IMR-90 (cell line): ENCODE results near the gene EEIG2. TPM values are rescaled to one million over a fixed set of nuclear protein-coding genes. Genes with fewer than 3 reads are reported as not detected.

Source experiments
- ATAC-seq: fragments of 200-7000 bp; cut with Tn5 transposase; 2 replicates; pipeline ENCODE4 v1.9.1; 2020; ENCODE audit warnings: low read depth, mild to moderate bottlenecking, moderate library complexity
- BruUV-seq: library from RNA; stranded (reverse); fragments of 400-500 nt; replicated peaks from 2 replicates; lab custom pipeline; 2021; lab: Mats Ljungman, UMichigan
- CTCF ChIA-PET: fragments of 300-600 bp; formaldehyde crosslinking; extraction: SDS; loops from one replicate; lab custom pipeline; 2021; ENCODE audit warnings: antibody characterized with exemption; lab: Yijun Ruan, JAX
- POLR2A ChIA-PET: fragments of 300-600 bp; sonication (Branson Sonifier 250); formaldehyde crosslinking; loops from one replicate; lab custom pipeline; 2022; ENCODE audit warnings: antibody characterized with exemption; ENCODE audit not compliant: unreplicated experiment; lab: Charles Lee
- DNase-seq: peaks from one replicate; pipeline ENCODE4 v3.0.0; 2013
- H2AFZ ChIP-seq: replicated peaks from 2 replicates; pipeline ENCODE3; 2013; ENCODE audit warnings: low read length, mild to moderate bottlenecking; ENCODE audit not compliant: poor library complexity
- H2AK5ac ChIP-seq: 2 replicates; pipeline ENCODE4 v1.6.1; 2013; ENCODE audit warnings: low read depth, low read length, inconsistent platforms
- H2AK9ac ChIP-seq: replicated peaks from 2 replicates; pipeline ENCODE3; 2013; ENCODE audit warnings: mild to moderate bottlenecking, low read depth, low read length, moderate library complexity; ENCODE audit not compliant: poor library complexity
- H2BK120ac ChIP-seq: 2 replicates; pipeline ENCODE4 v1.6.1; 2013; ENCODE audit warnings: low read depth, low read length, inconsistent platforms
- H2BK15ac ChIP-seq: 3 replicates; pipeline ENCODE4 v1.6.1; 2013; ENCODE audit warnings: low read depth, low read length, inconsistent platforms
- H2BK20ac ChIP-seq: 2 replicates; pipeline ENCODE4 v1.6.1; 2013; ENCODE audit warnings: low read depth, mild to moderate bottlenecking, inconsistent platforms, low read length, moderate library complexity
- H2BK5ac ChIP-seq: 2 replicates; pipeline ENCODE4 v1.6.1; 2013; ENCODE audit warnings: mild to moderate bottlenecking, low read depth, low read length, inconsistent platforms; ENCODE audit not compliant: poor library complexity, severe bottlenecking
- H3K14ac ChIP-seq: replicated peaks from 2 replicates; pipeline ENCODE4 v1.6.1; 2013; ENCODE audit warnings: low read depth, low read length, inconsistent platforms
- H3K18ac ChIP-seq: 2 replicates; pipeline ENCODE4 v1.6.1; 2013; ENCODE audit warnings: low read depth, low read length, control low read depth
- H3K23ac ChIP-seq: 2 replicates; pipeline ENCODE4 v1.6.1; 2013; ENCODE audit warnings: low read depth, low read length, inconsistent platforms
- H3K27ac ChIP-seq: 2 replicates; pipeline ENCODE4 v1.5.1; 2013; ENCODE audit warnings: mild to moderate bottlenecking, control low read depth, low read length; ENCODE audit not compliant: insufficient read depth
- H3K27me3 ChIP-seq: 2 replicates; pipeline ENCODE4 v1.6.1; 2013; ENCODE audit warnings: low read length; ENCODE audit not compliant: control insufficient read depth, insufficient read depth
- H3K36me3 ChIP-seq: 2 replicates; pipeline ENCODE4 v1.6.1; 2013; ENCODE audit warnings: low read length, mixed read lengths; ENCODE audit not compliant: control insufficient read depth, insufficient read depth
- H3K4ac ChIP-seq: 2 replicates; pipeline ENCODE4 v1.6.1; 2013; ENCODE audit warnings: low read depth, low read length, inconsistent platforms
- H3K4me1 ChIP-seq: 2 replicates; pipeline ENCODE4 v1.6.1; 2013; ENCODE audit warnings: low read length, mixed read lengths; ENCODE audit not compliant: control insufficient read depth, insufficient read depth
- H3K4me2 ChIP-seq: 2 replicates; pipeline ENCODE4 v1.6.1; 2013; ENCODE audit warnings: low read depth, mild to moderate bottlenecking, control low read depth, low read length, moderate library complexity
- H3K4me3 ChIP-seq: 2 replicates; pipeline ENCODE4 v1.5.1; 2013; ENCODE audit warnings: low read depth, mild to moderate bottlenecking, control low read depth, low read length, moderate library complexity; ENCODE audit not compliant: insufficient read depth
- H3K56ac ChIP-seq: 2 replicates; pipeline ENCODE4 v1.6.1; 2013; ENCODE audit warnings: low read length, inconsistent platforms; ENCODE audit not compliant: insufficient read depth; ENCODE audit errors: extremely low read depth
- H3K79me1 ChIP-seq, 2 experiments: 2 replicates each; pipeline ENCODE4 v1.6.1; 2013; ENCODE audit warnings: low read length in 2 of 2, inconsistent platforms in 1 of 2, low read depth in 1 of 2
- H3K9ac ChIP-seq: 2 replicates; pipeline ENCODE4 v1.6.1; 2013; ENCODE audit warnings: low read depth, low read length, control low read depth
- H3K9me1 ChIP-seq: 2 replicates; pipeline ENCODE4 v1.6.1; 2013; ENCODE audit warnings: low read length, inconsistent platforms; ENCODE audit not compliant: insufficient read depth
- H3K9me3 ChIP-seq: 2 replicates; pipeline ENCODE4 v1.6.1; 2013; ENCODE audit warnings: low read length; ENCODE audit not compliant: control insufficient read depth, insufficient read depth
- H4K20me1 ChIP-seq: 2 replicates; pipeline ENCODE4 v1.6.1; 2013; ENCODE audit warnings: low read length, inconsistent platforms; ENCODE audit not compliant: insufficient read depth
- H4K5ac ChIP-seq: 2 replicates; pipeline ENCODE4 v1.6.1; 2013; ENCODE audit warnings: mild to moderate bottlenecking, low read depth, low read length, control low read depth
- H4K8ac ChIP-seq, 2 experiments: 2 replicates each; pipeline ENCODE4 v1.6.1; 2013; ENCODE audit warnings: low read depth in 2 of 2, low read length in 2 of 2, control low read depth in 1 of 2, inconsistent platforms in 1 of 2
- H4K91ac ChIP-seq: 2 replicates; pipeline ENCODE4 v1.6.1; 2013; ENCODE audit warnings: low read depth, low read length, inconsistent platforms; ENCODE audit not compliant: insufficient read depth
- BHLHE40 ChIP-seq: fragments of 150-350 bp; IDR thresholded peaks from 2 replicates; pipeline ENCODE4 v1.6.1; 2016; ENCODE audit warnings: mild to moderate bottlenecking, low read depth, low read length
- CEBPB ChIP-seq: IDR thresholded peaks from 2 replicates; pipeline ENCODE4 v1.6.1; 2012; ENCODE audit warnings: low read depth, low read length, improper control_type of control experiment
- CHD1 ChIP-seq: IDR thresholded peaks from 2 replicates; pipeline ENCODE4 v1.6.1; 2012; ENCODE audit warnings: low read depth, low read length, improper control_type of control experiment
- ELK1 ChIP-seq: fragments of 150-350 bp; IDR thresholded peaks from 2 replicates; pipeline ENCODE4 v1.6.1; 2016; ENCODE audit warnings: low read depth, mild to moderate bottlenecking, low read length, moderate library complexity, borderline replicate concordance
- FOS ChIP-seq: fragments of 150-350 bp; IDR thresholded peaks from 2 replicates; pipeline ENCODE4 v1.6.1; 2016; ENCODE audit warnings: low read depth, low read length
- MAFK ChIP-seq: IDR thresholded peaks from 2 replicates; pipeline ENCODE4 v1.6.1; 2012; ENCODE audit warnings: low read depth, low read length, improper control_type of control experiment
- MAZ ChIP-seq: IDR thresholded peaks from 2 replicates; pipeline ENCODE4 v1.6.1; 2012; ENCODE audit warnings: low read depth, mild to moderate bottlenecking, low read length, improper control_type of control experiment, moderate library complexity, borderline replicate concordance
- MXI1 ChIP-seq: IDR thresholded peaks from 2 replicates; pipeline ENCODE4 v1.6.1; 2012; ENCODE audit warnings: low read depth, mild to moderate bottlenecking, low read length, moderate library complexity, borderline replicate concordance
- NFE2L2 ChIP-seq: fragments of 150-350 bp; IDR thresholded peaks from 2 replicates; pipeline ENCODE4 v1.6.1; 2016; ENCODE audit warnings: low read depth, mild to moderate bottlenecking, low read length
- POLR2A ChIP-seq: IDR thresholded peaks from 2 replicates; pipeline ENCODE4 v1.6.1; 2012; ENCODE audit warnings: mild to moderate bottlenecking, low read depth, low read length
- RAD21 ChIP-seq: IDR thresholded peaks from 2 replicates; pipeline ENCODE4 v1.6.1; 2012; ENCODE audit warnings: low read length, improper control_type of control experiment
- RFX5 ChIP-seq: IDR thresholded peaks from 2 replicates; pipeline ENCODE4 v1.8.0; 2012; ENCODE audit warnings: low read depth, mild to moderate bottlenecking, low read length, moderate library complexity
- SMC3 ChIP-seq: fragments of 150-350 bp; IDR thresholded peaks from 2 replicates; pipeline ENCODE4 v1.6.1; 2016; ENCODE audit warnings: low read depth, mild to moderate bottlenecking, antibody characterized with exemption, low read length, moderate library complexity
- WGBS, 2 experiments: methylation state at CpG; one replicate each; pipeline versions ENCODE4 v1.1.5 to v1.1.7; 2013; ENCODE audit warnings: missing lambda C conversion rate in 2 of 2; ENCODE audit not compliant: insufficient read length in 1 of 2; ENCODE audit errors: extremely low coverage in 2 of 2; 5-methylcytosine and 5-hydroxymethylcytosine counted together
- dilution Hi-C: fragments of 300-500 bp; cut with HindIII; formaldehyde crosslinking; loops from one replicate; pipeline ENCODE4 v1.14.3; 2018; ENCODE audit warnings: low sequenced_read_pairs; ENCODE audit not compliant: unreplicated experiment
- in situ Hi-C: fragments of 300-500 bp; cut with MboI; formaldehyde crosslinking; loops from 3 replicates; pipeline ENCODE4 v1.14.3; 2019; ENCODE audit warnings: low sequenced_read_pairs, inconsistent platforms, mixed read lengths
- intact Hi-C: fragments of 100-400 bp; cut with micrococcal nuclease; formaldehyde crosslinking; loops from 2 replicates; pipeline ENCODE4 v1.10.0; 2022
- polyA plus RNA-seq, 3 experiments: library from polyadenylated mRNA; depleted of rRNA; stranded (reverse); fragments of >200 nt; gene quantifications; 2 replicates each; pipeline ENCODE4 v1.2.3, GENCODE V29; 2012; ENCODE audit warnings: low replicate concordance in 1 of 3
- total RNA-seq: library from RNA; depleted of rRNA; stranded (reverse); fragments of >200 nt; gene quantifications from 2 replicates; pipeline ENCODE4 v1.2.3, GENCODE V29; 2012
- TF ChIP-seq, protein P1 (sequence below): conservative IDR thresholded peaks from 2 replicates; pipeline ENCODE4 v1.5.1; 2012; ENCODE audit warnings: mild to moderate bottlenecking, low read depth, low read length, improper control_type of control experiment
- TF ChIP-seq, protein P2 (sequence below): fragments of 150-350 bp; IDR thresholded peaks from 2 replicates; pipeline ENCODE4 v1.6.1; 2017; ENCODE audit warnings: mild to moderate bottlenecking, antibody characterized with exemption, low read length, low read depth

Gene EEIG2
- total and polyA plus RNA-seq, 2 of the 4 experiments (the other 2 are of a cell fraction) = 1.7 to 4.8 TPM

DNA sequence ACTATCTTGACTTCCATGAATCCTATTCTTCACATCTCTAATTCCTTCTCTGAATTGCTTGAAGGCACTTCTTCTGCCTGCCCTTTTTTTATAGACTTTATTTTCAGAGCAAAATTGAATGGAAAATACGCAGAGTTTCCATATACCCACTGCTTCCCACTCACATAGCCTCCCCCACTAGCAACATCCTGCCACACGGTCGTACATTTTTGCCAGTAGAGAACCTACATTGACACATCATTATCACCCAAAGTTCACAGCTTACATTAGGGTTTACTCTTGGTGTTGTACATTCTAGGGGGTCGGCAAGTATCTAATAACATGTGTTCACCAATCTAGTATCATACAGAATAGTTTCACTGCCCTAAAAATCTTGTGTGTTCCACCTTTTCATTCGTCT lies 12.3 kb downstream of the EEIG2 start:
- dilution Hi-C loops (no loop called here), in situ Hi-C loops (no loop called here), intact Hi-C loops (no loop called here)
- Histone ChIP-seq H3K36me3 (no peaks in the 10 kb centered on the region), H3K18ac (no peak overlapping the region), H2AK5ac (no peak overlapping the region), H3K9me3 (no peaks in the 10 kb centered on the region), H3K23ac (no peak overlapping the region), H3K4ac (no peak overlapping the region), H3K14ac (no peak overlapping the region), H3K4me3 (no peak overlapping the region), H4K91ac (no peak overlapping the region), H4K8ac (no peak overlapping the region), H3K56ac (no peak overlapping the region), H3K4me1 (no peaks in the 10 kb centered on the region), H2BK15ac (no peak overlapping the region), H3K9ac (no peak overlapping the region), H2BK20ac (no peak overlapping the region), H2BK5ac (no peak overlapping the region), H3K4me2 (no peak overlapping the region), H2BK120ac (no peak overlapping the region), H3K79me1 (peaks cover 11 to 26% of the 10 kb centered on the region in 2 experiments; a peak in 3 of 4 replicates), H2AFZ (no peak overlapping the region), H4K20me1 (no peaks in the 10 kb centered on the region), H3K9me1 (no peaks in the 10 kb centered on the region; the same call in 1 of the 2 replicates), H3K27ac (no peak overlapping the region), H3K27me3 (no peaks in the 10 kb centered on the region), H4K5ac (no peak overlapping the region), H2AK9ac (no peak overlapping the region)
- TF ChIP-seq POLR2A (no peak), ELK1 (no peak), RFX5 (no peak), RAD21 (no peak), CHD1 (no peak), FOS (no peak), MAZ (no peak), SMC3 (no peak), MXI1 (no peak), BHLHE40 (no peak), MAFK (no peak), CEBPB (no peak), NFE2L2 (no peak)
- TF ChIP-seq, protein P1, sequence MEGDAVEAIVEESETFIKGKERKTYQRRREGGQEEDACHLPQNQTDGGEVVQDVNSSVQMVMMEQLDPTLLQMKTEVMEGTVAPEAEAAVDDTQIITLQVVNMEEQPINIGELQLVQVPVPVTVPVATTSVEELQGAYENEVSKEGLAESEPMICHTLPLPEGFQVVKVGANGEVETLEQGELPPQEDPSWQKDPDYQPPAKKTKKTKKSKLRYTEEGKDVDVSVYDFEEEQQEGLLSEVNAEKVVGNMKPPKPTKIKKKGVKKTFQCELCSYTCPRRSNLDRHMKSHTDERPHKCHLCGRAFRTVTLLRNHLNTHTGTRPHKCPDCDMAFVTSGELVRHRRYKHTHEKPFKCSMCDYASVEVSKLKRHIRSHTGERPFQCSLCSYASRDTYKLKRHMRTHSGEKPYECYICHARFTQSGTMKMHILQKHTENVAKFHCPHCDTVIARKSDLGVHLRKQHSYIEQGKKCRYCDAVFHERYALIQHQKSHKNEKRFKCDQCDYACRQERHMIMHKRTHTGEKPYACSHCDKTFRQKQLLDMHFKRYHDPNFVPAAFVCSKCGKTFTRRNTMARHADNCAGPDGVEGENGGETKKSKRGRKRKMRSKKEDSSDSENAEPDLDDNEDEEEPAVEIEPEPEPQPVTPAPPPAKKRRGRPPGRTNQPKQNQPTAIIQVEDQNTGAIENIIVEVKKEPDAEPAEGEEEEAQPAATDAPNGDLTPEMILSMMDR = no peak
- TF ChIP-seq, protein P2, sequence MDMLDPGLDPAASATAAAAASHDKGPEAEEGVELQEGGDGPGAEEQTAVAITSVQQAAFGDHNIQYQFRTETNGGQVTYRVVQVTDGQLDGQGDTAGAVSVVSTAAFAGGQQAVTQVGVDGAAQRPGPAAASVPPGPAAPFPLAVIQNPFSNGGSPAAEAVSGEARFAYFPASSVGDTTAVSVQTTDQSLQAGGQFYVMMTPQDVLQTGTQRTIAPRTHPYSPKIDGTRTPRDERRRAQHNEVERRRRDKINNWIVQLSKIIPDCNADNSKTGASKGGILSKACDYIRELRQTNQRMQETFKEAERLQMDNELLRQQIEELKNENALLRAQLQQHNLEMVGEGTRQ = no peak
- POLR2A ChIA-PET = no interaction called here
- no CpG with 5 or more reads among the region's 5 CpGs for WGBS, 2 experiments
- DNase-seq (no peak), ATAC-seq (no peak)
- CTCF ChIA-PET = no interaction called here
- no TSS peak for BruUV-seq
